Stimulated activated CD4-positive, alpha-beta T cell treated with anti-CD3 and anti-CD28 coated beads, Interleukin-4, amount 100 ng/mL, for 4 hours (primary cell): Measurements from ENCODE around the gene CCL19.

Source experiments
- DNase-seq, 2 experiments: peaks; one replicate each; pipeline ENCODE4 v3.0.0-alpha.2; 2020

The CCL19 gene

DNA sequence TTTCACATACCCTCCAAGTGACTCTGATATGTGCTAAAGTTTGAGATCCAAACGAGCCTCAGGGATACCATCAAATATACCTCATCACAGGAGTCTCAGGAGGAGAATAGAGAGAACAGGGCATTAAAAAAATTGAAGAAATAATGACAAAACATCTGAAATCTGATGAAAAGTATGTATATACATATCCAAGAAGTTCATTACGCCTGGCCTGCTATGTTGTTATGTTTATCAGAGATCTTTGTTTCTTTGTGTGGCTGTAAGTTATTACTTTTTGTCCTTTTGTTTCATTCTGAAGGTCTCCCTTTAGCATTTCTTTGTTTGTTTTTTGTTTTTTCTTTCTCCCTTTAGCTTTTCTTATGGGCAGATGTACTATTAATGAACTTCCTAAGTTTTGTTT, 2.5 kb upstream of the CCL19 start:
- no peak for DNase-seq

DNA sequence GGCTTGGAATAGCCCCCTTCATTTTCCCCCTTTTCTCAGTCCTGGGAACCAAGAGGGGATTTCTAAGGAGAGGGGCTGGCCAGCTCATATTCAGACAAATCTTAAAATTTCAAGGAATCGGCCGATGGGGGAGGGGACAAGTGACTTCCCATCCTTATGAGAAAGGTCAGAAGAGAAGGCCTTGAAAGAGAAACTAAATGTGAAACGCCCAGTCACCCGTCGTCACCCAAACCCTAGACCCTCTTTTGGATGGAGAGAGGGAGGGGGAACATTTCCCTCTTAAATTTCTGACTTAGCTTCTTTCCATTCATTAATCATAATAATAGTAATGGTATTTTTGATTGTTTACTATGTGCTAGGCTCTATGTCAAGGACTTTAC, 850 bp upstream of the CCL19 start:
- no peak for DNase-seq

- DNase-seq = no peak
Measured at GRCh38 chr9:34689512-34689911, 1.6 kb downstream of the CCL19 start.

GRCh38 chr9:34689116-34689470, 2.0 kb downstream of the CCL19 start:
- no peak for DNase-seq

DNA sequence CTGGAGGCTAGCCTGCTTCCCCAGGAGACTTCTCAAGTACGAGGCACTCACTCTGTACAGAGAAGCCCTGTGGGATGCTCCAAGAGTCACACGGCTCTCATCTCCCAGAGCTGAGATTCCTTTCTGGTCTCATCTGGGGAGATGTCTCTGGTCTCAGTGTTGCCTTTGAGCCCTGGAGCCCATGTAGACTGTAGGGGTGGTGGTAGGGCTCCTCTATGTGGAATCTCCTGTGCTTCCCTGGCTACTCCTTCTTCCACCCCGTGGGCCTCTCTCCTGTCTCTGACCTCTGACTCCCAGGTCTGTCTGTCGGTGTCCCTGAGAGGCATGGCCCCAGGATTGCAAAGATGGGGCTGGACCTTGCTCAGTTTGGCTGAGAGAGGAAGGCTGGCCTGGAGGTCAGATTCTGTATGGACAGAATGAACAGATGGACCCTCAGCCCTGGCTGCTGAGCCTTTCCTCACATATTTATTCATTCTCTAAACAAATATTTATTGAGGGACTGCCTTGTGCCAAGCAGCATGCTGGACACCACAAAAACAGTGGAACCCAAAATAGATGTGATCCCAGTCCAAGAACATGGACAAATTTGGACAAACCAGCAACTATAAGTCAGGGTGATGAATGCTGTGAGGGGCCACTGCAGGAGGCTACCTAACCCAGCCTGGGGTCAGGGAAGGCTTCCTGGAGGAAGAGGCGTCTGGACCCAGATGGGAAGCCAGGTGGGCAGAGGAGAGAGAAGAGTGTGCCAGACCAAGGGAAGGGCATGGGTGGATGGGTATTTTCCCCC, 2.6 kb downstream of the CCL19 start:
- no peak for DNase-seq

- DNase-seq = no peak
Measured at GRCh38 chr9:34687276-34688030, 3.6 kb downstream of the CCL19 start.

DNA sequence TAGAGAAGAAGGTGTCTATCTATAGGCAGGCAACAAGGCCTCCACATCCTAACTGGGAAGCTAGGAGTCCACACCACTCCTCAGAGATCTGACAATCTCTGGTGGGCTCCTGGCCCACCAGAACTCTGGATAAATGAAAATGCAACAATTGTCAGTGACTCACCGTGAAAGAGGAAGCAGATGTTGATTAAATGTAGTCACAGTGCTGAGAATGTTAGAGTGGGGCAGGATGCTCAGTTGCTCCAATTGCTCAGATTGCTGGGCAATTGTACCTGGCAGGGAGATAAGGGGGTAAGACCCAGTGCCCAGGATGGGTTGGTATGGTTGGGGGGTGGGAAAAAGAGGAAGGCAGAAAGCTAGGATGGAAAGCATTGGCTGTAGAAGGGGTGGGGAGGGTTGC, 4.3 kb downstream of the CCL19 start:
- no peak for DNase-seq

- no peak for DNase-seq
Measured at GRCh38 chr9:34686231-34686630, 4.8 kb downstream of the CCL19 start.

DNA sequence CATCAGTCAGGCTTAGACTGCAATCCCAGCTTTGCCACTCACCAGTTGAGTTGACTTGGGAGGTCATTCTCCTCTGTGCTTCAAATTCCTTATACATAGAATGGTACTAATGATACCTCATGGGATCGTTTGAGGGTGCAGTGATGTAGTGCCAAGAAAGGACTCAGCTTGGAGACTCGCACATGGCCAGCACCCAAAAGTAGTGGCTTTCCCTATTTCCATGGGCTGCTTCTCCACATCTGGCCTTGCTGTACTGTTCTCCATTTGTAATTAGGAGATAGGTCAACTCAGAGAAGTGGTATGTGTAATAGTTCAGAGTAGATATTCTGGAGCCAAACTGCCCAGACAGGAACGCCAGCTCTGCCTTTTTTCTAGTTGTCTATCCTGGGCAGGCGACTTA, 5.5 kb downstream of the CCL19 start:
- no peak for DNase-seq

DNA sequence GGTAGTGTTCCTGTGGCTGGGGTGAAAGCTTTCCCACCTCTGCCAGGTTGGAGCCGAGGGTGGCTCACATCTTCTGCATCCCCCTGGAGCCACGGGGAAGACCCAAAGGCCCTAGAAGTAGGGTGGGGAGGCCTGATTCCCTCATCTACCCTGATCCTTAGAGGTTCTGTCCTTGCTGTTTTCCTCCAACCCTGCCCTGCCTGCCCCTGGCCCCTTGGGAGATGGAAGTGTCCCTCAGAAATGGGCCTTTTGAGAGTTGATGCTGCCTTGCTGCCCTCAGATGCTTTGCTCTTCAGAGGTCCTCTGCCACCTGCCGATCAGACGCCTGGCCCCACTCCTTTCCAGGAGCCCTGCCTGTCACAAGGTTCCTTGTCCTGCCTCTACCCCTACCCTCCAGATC, 6.3 kb downstream of the CCL19 start:
- no peak for DNase-seq

DNA sequence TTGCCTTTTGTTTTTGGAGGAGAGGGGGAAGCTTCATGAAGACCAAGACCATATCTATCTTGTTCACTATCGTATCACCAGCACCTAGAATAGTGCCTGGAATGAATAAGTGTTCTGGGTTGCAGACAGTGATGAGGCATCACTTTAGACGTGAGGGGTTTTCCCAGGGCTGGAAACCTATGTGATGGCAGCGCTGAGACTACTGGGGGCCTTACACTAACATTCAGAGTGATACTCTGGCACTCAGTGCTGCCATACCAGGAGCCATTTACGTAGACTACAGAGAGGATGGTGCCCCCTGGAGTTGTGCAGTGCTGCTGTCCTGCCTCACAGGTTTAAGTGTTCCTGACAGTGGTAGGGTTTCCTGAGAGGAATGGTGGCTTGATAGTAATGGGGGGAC, 6.9 kb downstream of the CCL19 start:
- DNase-seq = peak in 1 of 2 experiments; percentile 26

DNA sequence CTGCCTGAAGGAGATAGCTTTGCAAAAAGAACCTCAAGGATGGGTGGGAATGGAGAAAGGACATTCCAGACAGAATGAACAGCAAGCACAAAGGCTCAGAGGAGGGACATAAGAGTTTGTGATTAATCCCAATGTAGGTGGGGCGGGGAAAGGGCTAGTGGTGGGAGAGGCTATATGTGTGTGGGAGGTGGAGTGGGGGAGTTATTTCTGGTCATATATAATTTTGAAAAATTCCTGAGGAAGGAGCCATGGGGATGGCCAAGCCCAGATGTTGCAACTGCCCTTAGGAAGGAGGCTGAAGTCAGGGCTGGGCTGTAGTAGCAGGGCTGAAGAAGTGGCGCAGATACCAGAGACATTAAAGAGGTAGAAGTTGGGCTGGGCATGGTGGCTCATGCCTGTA, 15.2 kb downstream of the CCL19 start:
- DNase-seq = no peak

DNA sequence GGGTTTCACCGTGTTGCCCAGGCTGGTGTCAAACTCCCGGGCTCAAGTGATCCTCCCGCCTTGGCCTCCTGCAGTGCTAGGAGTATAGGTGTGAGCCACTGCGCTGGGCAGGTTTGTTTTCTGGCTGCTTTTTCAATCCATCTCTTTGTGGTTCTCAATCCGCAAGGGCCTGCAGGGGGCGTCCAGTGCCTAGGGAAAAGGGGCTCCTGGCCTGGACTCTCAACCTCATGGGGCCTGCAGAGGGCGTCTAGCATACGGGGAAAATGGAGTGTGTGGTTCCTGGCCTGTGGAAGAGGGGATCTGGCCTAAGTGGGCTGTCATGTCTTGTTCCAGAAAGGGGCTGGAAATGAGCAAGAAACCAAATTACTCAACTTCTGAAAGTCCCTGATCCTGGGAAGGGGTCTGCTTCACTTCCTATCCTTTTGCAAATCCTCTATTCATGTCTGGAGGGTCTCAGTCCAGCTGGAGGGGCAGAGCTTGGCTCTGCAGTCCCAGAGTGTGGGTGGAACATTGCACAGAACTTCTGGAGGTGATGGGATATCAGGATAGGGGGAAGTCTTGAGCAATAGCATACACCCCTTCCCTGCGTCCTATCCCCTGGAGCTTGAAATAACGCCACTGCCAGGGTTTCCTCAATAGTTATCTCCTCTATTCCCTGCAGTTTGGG, 15.9 kb downstream of the CCL19 start:
- DNase-seq = peak; percentile 57

DNA sequence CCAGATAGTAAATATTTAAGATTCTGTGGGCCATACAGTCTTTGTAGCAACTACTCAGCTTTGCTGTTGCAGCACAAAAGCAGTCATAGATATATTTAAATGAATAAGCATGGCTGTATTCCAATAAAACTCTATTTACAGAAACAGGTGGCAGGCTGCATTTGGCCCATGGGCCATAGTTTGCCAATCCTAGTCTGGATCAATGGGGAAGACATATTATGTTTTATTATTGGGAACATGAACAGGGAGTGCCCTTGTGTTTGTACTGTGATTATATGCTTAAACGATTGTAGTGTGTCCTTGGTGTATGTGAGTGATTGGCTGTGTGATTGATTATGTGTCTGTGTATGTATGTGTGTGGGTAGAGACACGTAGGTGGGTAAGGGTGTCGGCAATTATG, 16.6 kb downstream of the CCL19 start:
- no peak for DNase-seq

GRCh38 chr9:34671307-34671706, 19.8 kb downstream of the CCL19 start:
- DNase-seq = no peak

- DNase-seq = no peak
Measured at GRCh38 chr9:34669809-34670562, 21.1 kb downstream of the CCL19 start.

DNA sequence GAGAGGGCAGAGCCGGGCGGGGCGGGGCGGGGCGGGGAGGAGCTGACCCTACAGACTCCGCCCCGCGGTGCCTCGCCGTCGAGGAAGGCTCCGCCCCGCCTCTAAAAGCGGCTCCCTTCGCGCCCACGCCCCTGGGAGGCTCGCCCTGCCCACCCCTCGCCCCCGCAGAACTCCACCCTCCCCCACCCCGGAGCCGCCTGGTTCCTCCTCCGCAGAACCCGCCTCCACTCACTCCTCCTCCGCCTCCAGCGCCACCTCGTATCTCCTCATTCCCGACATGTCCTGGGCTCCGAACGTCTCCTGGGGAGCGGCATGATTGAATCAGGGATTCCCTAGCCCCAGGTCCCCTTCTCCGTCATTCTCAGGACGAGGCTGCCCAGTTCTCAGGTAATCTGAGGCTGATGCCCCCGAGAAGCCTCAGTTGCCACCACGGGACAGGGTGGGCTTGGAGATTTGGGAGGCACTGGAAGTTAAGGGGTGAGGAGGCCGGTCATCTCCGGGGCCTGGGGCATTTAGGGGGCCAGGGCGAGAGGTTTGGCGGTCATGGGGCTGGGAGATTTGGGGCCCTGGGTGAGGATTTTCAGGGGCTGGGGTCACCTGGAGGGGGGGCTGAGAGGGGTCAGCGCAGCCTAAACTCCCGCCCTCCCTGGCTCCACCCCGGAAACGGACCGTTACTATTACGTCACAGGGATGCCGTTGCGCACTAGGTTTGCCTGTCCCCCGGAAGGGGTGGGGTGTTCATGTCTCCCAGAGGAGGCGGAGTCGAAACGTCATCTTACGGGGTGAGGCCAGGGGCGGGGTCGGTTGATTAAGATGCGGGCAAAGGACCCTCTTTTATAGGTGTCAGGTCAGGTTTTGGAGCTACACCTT, 25.5 kb downstream of the CCL19 start:
- peak; percentile 75 to 88 for DNase-seq

DNA sequence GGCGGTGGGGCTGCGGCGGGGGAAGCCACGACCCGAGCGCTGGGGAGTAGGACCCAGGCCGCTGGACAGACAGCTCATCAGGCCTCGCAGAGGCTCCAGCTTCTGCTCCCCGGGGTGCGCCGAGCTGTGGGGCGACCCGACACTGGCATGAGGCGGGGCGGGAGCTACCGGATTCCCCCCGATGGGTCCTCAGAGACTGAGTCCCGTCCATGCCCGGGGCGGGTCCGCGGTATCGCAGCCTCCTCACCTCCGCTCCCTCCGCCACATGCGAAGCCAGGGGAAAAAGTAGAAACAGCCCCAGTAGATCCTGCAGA, 26.1 kb downstream of the CCL19 start:
- no peak for DNase-seq

- peak; percentile 63 to 69 for DNase-seq
Measured at GRCh38 chr9:34664281-34665066, 26.6 kb downstream of the CCL19 start.

- DNase-seq = no peak
Measured at GRCh38 chr9:34663303-34663605, 27.8 kb downstream of the CCL19 start.

- no peak for DNase-seq
Measured at GRCh38 chr9:34662526-34663302, 28.4 kb downstream of the CCL19 start, which contains the start of gene CCL27. TSS of gene CCL27 (minus strand) at chr9:34662657. CDS start at chr9:34662633, 24 bp downstream.
